NCI-H2029 treated with DMSO at 0.1 percent for 48 hours (cell line): Measurements from ENCODE around the gene PSMB9.

ENCODE experiments used
- DNase-seq: peaks from one replicate; lab custom pipeline; 2025; lab: John Stamatoyannopoulos, UW

PSMB9 gene

GRCh38 chr6:32905078-32905477 is 51.1 kb downstream of the PSMB9 start:
- DNase-seq = no peak

- no peak for DNase-seq
These were observed 52.5 kb downstream of the PSMB9 start for GRCh38 chr6:32906539-32906938.

GRCh38 chr6:32908897-32909296 is 54.9 kb downstream of the PSMB9 start:
- no peak for DNase-seq
